Measurements from ENCODE around the gene SEZ6. TPM values are rescaled to one million over a fixed set of nuclear protein-coding genes. Genes with fewer than 3 reads are reported as not detected.
A peak's percentile ranks its signal among the peaks of the same experiment; 100 is the strongest.

The SEZ6 gene
- total RNA-seq, 1 donor from 2014 or later: not detected

- H3K27me3 Mint-ChIP-seq: no peaks in the 10 kb centered on the region
- H3K4me1 Mint-ChIP-seq: peaks cover 50% of the 10 kb centered on the region
- peak overlapping the region; percentile 65 for H3K27ac Mint-ChIP-seq
- DNase-seq (no peak), ATAC-seq (ENCODE audit: low read depth) (no peak)
- peaks cover 70% of the 10 kb centered on the region for H3K36me3 Mint-ChIP-seq (ENCODE audit: low read depth)
- peak overlapping the region; percentile 13 for H3K4me3 Mint-ChIP-seq
- no peaks in the 10 kb centered on the region for H3K9me3 Mint-ChIP-seq
- TF ChIP-seq CTCF (IDR thresholded peaks at IDR 0.05): no peak
- ChIA-PET CTCF (interaction anchor here (2.1 to 2.6 kb wide), 2 partner anchors 163 to 199 kb away, joined by 5 to 10 read pairs; partner anchors contain the start of gene TLCD1), POLR2A (interaction anchor here (0.5 to 2.3 kb wide), 7 partner anchors 12 to 200 kb away, joined by 3 to 13 read pairs (median 3); partner anchors contain the start of genes NEK8 and TLCD1)
- intact Hi-C loops (cut with micrococcal nuclease): loop anchor here (2.0 kb wide), 1 partner anchor 22 kb away; no protein-coding TSS in a partner anchor
Measured at GRCh38 chr17:28926366-28926765, 79.5 kb downstream of the SEZ6 start.

- H3K4me1 Mint-ChIP-seq: peaks cover 50% of the 10 kb centered on the region
- ATAC-seq (ENCODE audit: low read depth) (peak; percentile 72), DNase-seq (no peak)
- H3K27ac Mint-ChIP-seq: peak overlapping the region; percentile 65
- H3K36me3 Mint-ChIP-seq (ENCODE audit: low read depth): peaks cover 75% of the 10 kb centered on the region
- TF ChIP-seq CTCF (IDR thresholded peaks at IDR 0.05): no peak
- no peaks in the 10 kb centered on the region for H3K27me3 Mint-ChIP-seq
- intact Hi-C loops (cut with micrococcal nuclease): loop anchor here (2.0 kb wide), 1 partner anchor 23 kb away; no protein-coding TSS in a partner anchor
- peak overlapping the region; percentile 13 for H3K4me3 Mint-ChIP-seq
- H3K9me3 Mint-ChIP-seq: no peaks in the 10 kb centered on the region
- POLR2A ChIA-PET: interaction anchor here (0.5 to 2.3 kb wide), 7 partner anchors 12 to 200 kb away, joined by 3 to 13 read pairs (median 3); partner anchors contain the start of genes NEK8 and TLCD1
- CTCF ChIA-PET: interaction anchor here (2.1 to 2.6 kb wide), 2 partner anchors 163 to 199 kb away, joined by 5 to 10 read pairs; partner anchors contain the start of gene TLCD1
Measured at GRCh38 chr17:28925912-28926365, 79.9 kb downstream of the SEZ6 start.

- ATAC-seq (ENCODE audit: low read depth) (no peak), DNase-seq (no peak)
- Mint-ChIP-seq H3K4me3 (no peak overlapping the region), H3K36me3 (ENCODE audit: low read depth) (peaks cover 93% of the 10 kb centered on the region), H3K27me3 (no peaks in the 10 kb centered on the region), H3K9me3 (no peaks in the 10 kb centered on the region), H3K27ac (no peak overlapping the region), H3K4me1 (peaks cover 3% of the 10 kb centered on the region)
- ChIA-PET CTCF (no interaction called here), POLR2A (no interaction called here)
- intact Hi-C loops (cut with micrococcal nuclease): no loop called here
- no peak for TF ChIP-seq CTCF (IDR thresholded peaks at IDR 0.05)
Measured at GRCh38 chr17:28920201-28920600, 85.6 kb downstream of the SEZ6 start.

GRCh38 chr17:28918295-28918694, 87.5 kb downstream of the SEZ6 start:
- DNase-seq (no peak), ATAC-seq (ENCODE audit: low read depth) (no peak)
- no peak for TF ChIP-seq CTCF (IDR thresholded peaks at IDR 0.05)
- intact Hi-C loops (cut with micrococcal nuclease): no loop called here
- no peak overlapping the region for H3K4me3 Mint-ChIP-seq
- POLR2A ChIA-PET: interaction anchor here (0.6 to 1.9 kb wide), 3 partner anchors 165 to 191 kb away, joined by 3 to 5 read pairs (median 3); no protein-coding TSS in a partner anchor
- no peaks in the 10 kb centered on the region for H3K27me3 Mint-ChIP-seq
- CTCF ChIA-PET: interaction anchor here (0.8 to 5.1 kb wide), 4 partner anchors 27 to 192 kb away, joined by 3 to 66 read pairs (median 8); partner anchors contain the start of gene TLCD1
- H3K9me3 Mint-ChIP-seq: no peaks in the 10 kb centered on the region
- H3K27ac Mint-ChIP-seq: no peak overlapping the region
- no peaks in the 10 kb centered on the region for H3K4me1 Mint-ChIP-seq
- H3K36me3 Mint-ChIP-seq (ENCODE audit: low read depth): peaks cover 92% of the 10 kb centered on the region

GRCh38 chr17:28917465-28917864, 88.4 kb downstream of the SEZ6 start:
- CTCF ChIA-PET: interaction anchor here (1.0 to 5.1 kb wide), 8 partner anchors 31 to 273 kb away, joined by 4 to 66 read pairs (median 8); partner anchors contain the start of genes BLTP2 and TLCD1
- no peaks in the 10 kb centered on the region for H3K27me3 Mint-ChIP-seq
- no peak for ATAC-seq (ENCODE audit: low read depth)
- no peak for TF ChIP-seq CTCF (IDR thresholded peaks at IDR 0.05)
- H3K36me3 Mint-ChIP-seq (ENCODE audit: low read depth): peaks cover 94% of the 10 kb centered on the region
- no peak overlapping the region for H3K4me3 Mint-ChIP-seq
- intact Hi-C loops (cut with micrococcal nuclease): loop anchor here (2.0 kb wide), 1 partner anchor 69 kb away; no protein-coding TSS in a partner anchor
- H3K27ac Mint-ChIP-seq: no peak overlapping the region
- H3K4me1 Mint-ChIP-seq: no peaks in the 10 kb centered on the region
- POLR2A ChIA-PET: interaction anchor here (1.2 to 1.9 kb wide), 2 partner anchors 31 to 168 kb away, joined by 5 read pairs; no protein-coding TSS in a partner anchor
- H3K9me3 Mint-ChIP-seq: no peaks in the 10 kb centered on the region
- DNase-seq: no peak
